Esophagus mucosa (tissue), 1 donor: ENCODE results near the gene PTPN14. TPM values are rescaled to one million over a fixed set of nuclear protein-coding genes. Genes with fewer than 3 reads are reported as not detected.
A peak's percentile ranks its signal among the peaks of the same experiment; 100 is the strongest.
"Not testable (repeated sequence)": the region's sequence is repeated elsewhere in the genome, so short reads cannot be mapped to it uniquely, and the experiment has no call there.

ENCODE experiments used
- ATAC-seq: fragments of 200-7000 bp; cut with Tn5 transposase; one replicate; pipeline ENCODE4 v1.9.1; 2020
- total RNA-seq: library from RNA; stranded (reverse); gene quantifications from one replicate; pipeline ENCODE4 v1.2.4, GENCODE V29; 2023
- donor health status: DM: yes; HTN: yes; CAD: no.

The PTPN14 gene
- 25.3 TPM for total RNA-seq

- ATAC-seq, result peak; percentile 82
Measured at GRCh38 chr1:214551436-214552173, at the start of gene PTPN14. TSS of gene PTPN14 (minus strand) at chr1:214551602. CDS start at chr1:214464803, 86,799 bp downstream.

GRCh38 chr1:214593158-214593557 is 41.8 kb upstream of the PTPN14 start:
- ATAC-seq, result no peak

- ATAC-seq, result not testable (repeated sequence)
Measured at GRCh38 chr1:214591918-214592317, 40.5 kb upstream of the PTPN14 start.

- ATAC-seq, result no peak
Measured at GRCh38 chr1:214590696-214591095, 39.3 kb upstream of the PTPN14 start.

GRCh38 chr1:214588963-214589597 is 37.7 kb upstream of the PTPN14 start:
- ATAC-seq, result no peak

- ATAC-seq, result no peak
Measured at GRCh38 chr1:214587165-214587564, 35.8 kb upstream of the PTPN14 start.

GRCh38 chr1:214586621-214587020 is 35.2 kb upstream of the PTPN14 start:
- ATAC-seq, result peak; percentile 67

GRCh38 chr1:214584805-214585766 is 33.7 kb upstream of the PTPN14 start:
- peak; percentile 79 for ATAC-seq

GRCh38 chr1:214583824-214584554 is 32.6 kb upstream of the PTPN14 start:
- no peak for ATAC-seq

- no peak for ATAC-seq
Measured at GRCh38 chr1:214583113-214583512, 31.7 kb upstream of the PTPN14 start.

- ATAC-seq, result no peak
Measured at GRCh38 chr1:214582289-214582891, 31.0 kb upstream of the PTPN14 start.

GRCh38 chr1:214581785-214582184 is 30.4 kb upstream of the PTPN14 start:
- peak; percentile 47 for ATAC-seq

- ATAC-seq, result no peak
Measured at GRCh38 chr1:214579183-214579582, 27.8 kb upstream of the PTPN14 start.

- not testable (repeated sequence) for ATAC-seq
Measured at GRCh38 chr1:214576120-214576519, 24.7 kb upstream of the PTPN14 start.

- ATAC-seq, result peak; percentile 62
Measured at GRCh38 chr1:214574598-214575411, 23.4 kb upstream of the PTPN14 start.

- ATAC-seq, result peak; percentile 88
Measured at GRCh38 chr1:214573386-214574318, 22.2 kb upstream of the PTPN14 start.

- no peak for ATAC-seq
Measured at GRCh38 chr1:214571281-214571680, 19.9 kb upstream of the PTPN14 start.

GRCh38 chr1:214570442-214570841 is 19.0 kb upstream of the PTPN14 start:
- no peak for ATAC-seq

- peak; percentile 28 for ATAC-seq
Measured at GRCh38 chr1:214569357-214570004, 18.1 kb upstream of the PTPN14 start.
